Prostate gland (tissue), 2 donors: ENCODE measurements around the gene TMEM131L. TPM values are rescaled to one million over a fixed set of nuclear protein-coding genes. Genes with fewer than 3 reads are reported as not detected.

Experiments used
- DNase-seq: peaks from one replicate; pipeline ENCODE4 v3.0.0-alpha.2; 2019; ENCODE audit warnings: low spot score
- H3K27ac ChIP-seq, 2 donors: fragments of 200-600 bp; sonication (generic); 2 replicates each; pipeline ENCODE4 v1.5.1; 2017 to 2019
- H3K27me3 ChIP-seq: fragments of 200-600 bp; sonication (generic); replicated peaks from 2 replicates; pipeline ENCODE4 v1.5.1; 2019; ENCODE audit not compliant: insufficient read depth
- H3K36me3 ChIP-seq, 2 donors: fragments of 200-600 bp; sonication (generic); 1 replicate in 1 of 2; 2 replicates in 1 of 2; pipeline versions ENCODE4 v1.5.1 to v1.8.1; 2017 to 2019
- H3K4me1 ChIP-seq: fragments of 200-600 bp; sonication (generic); replicated peaks from 2 replicates; pipeline ENCODE4 v1.5.1; 2019
- H3K4me3 ChIP-seq, 2 donors: fragments of 200-600 bp; sonication (generic); 2 replicates each; pipeline ENCODE4 v1.5.1; 2017 to 2019
- H3K9me3 ChIP-seq: fragments of 200-600 bp; sonication (generic); 2 replicates; pipeline ENCODE4 v1.5.1; 2017
- CTCF ChIP-seq, 4 experiments: fragments of 200-600 bp in 2 of 4; fragments of 450-650 bp in 2 of 4; sonication (generic) in 2 of 4; IDR thresholded peaks; 1 replicate in 3 of 4; 2 replicates in 1 of 4; pipeline ENCODE4 v1.5.1; 2016 to 2019; ENCODE audit warnings: antibody characterized with exemption in 4 of 4, mild to moderate bottlenecking in 2 of 4, moderate library complexity in 2 of 4
- POLR2A ChIP-seq: fragments of 450-650 bp; IDR thresholded peaks from one replicate; pipeline ENCODE4 v1.6.1; 2016; ENCODE audit warnings: antibody characterized with exemption, mild to moderate bottlenecking
- POLR2AphosphoS5 ChIP-seq: sonication (generic); formaldehyde crosslinking; IDR thresholded peaks from one replicate; pipeline ENCODE4 v1.6.1; 2017; ENCODE audit warnings: antibody characterized with exemption
- WGBS: methylation state at CpG from one replicate; pipeline ENCODE4 v1.1.5; 2018; 5-methylcytosine and 5-hydroxymethylcytosine counted together
- intact Hi-C: fragments of 100-400 bp; cut with DNase I; formaldehyde crosslinking; loops from one replicate; pipeline ENCODE4 v1.14.2; 2022
- total RNA-seq, 2 donors: library from RNA; depleted of rRNA; stranded (reverse); fragments of >200 nt; gene quantifications; one replicate each; pipeline ENCODE4 v1.1.0, GENCODE V29; 2016

Gene TMEM131L
- total RNA-seq, 2 donors from 2014 or later: 9.3 to 12.5 TPM

DNA sequence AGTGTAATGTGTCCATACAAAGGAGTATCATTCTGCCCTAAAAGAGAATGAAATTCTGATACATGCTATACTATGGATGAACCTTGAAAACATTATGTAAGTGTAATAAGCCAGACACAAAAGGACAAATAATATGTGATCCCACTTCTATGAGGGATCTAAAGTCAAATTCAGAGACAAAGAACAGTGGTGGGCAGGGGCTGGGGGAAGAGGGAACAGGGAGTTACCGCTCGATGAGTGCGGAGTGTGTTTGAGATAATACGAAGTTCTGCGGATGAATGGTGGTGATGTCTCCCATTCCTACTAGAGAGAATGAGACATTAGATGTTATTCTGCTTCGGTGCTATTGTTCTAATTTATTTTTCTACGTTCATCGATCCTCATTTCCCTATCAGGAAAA is 171.9 kb downstream of the TMEM131L start:
- Histone ChIP-seq H3K4me1 (no peaks in the 10 kb centered on the region), H3K27me3 (no peaks in the 10 kb centered on the region), H3K36me3 (no peaks in the 10 kb centered on the region), H3K4me3 (no peak overlapping the region), H3K9me3 (no peaks in the 10 kb centered on the region), H3K27ac (no peak overlapping the region)
- DNase-seq: no peak
- WGBS: 92% methylated on average over 8 of the region's 8 CpGs
- no peak for TF ChIP-seq POLR2A
- intact Hi-C loops: loop anchor here (10.0 kb wide), 1 partner anchor 433 kb away; the partner anchor contains the start of gene TRIM2

- no peaks in the 10 kb centered on the region for H3K9me3 ChIP-seq
- no peak for DNase-seq
- H3K27me3 ChIP-seq: no peaks in the 10 kb centered on the region
- H3K36me3 ChIP-seq: no peaks in the 10 kb centered on the region
- H3K4me3 ChIP-seq: no peak overlapping the region
- no peak overlapping the region for H3K27ac ChIP-seq
- 93% methylated on average over 3 of the region's 3 CpGs for WGBS
- TF ChIP-seq POLR2AphosphoS5: no peak
- no peaks in the 10 kb centered on the region for H3K4me1 ChIP-seq
- intact Hi-C loops: loop anchor here (10.0 kb wide), 1 partner anchor 434 kb away; the partner anchor contains the start of gene TRIM2
Observed at GRCh38 chr4:153638999-153639398, 172.8 kb downstream of the TMEM131L start.

GRCh38 chr4:153639833-153640802 is 174.0 kb downstream of the TMEM131L start:
- no peak for TF ChIP-seq POLR2AphosphoS5
- TF ChIP-seq POLR2A: no peak
- TF ChIP-seq CTCF (IDR thresholded peaks at IDR 0.05): no peak
- H3K9me3 ChIP-seq: no peaks in the 10 kb centered on the region
- H3K27ac ChIP-seq: no peak overlapping the region
- intact Hi-C loops: loop anchor here (5.0 to 10.0 kb wide), 2 partner anchors 435 to 498 kb away; partner anchors contain the start of gene TRIM2
- no peak overlapping the region for H3K4me3 ChIP-seq
- WGBS: 82% methylated on average over 23 of the region's 23 CpGs
- no peaks in the 10 kb centered on the region for H3K4me1 ChIP-seq
- DNase-seq: no peak
- no peaks in the 10 kb centered on the region for H3K27me3 ChIP-seq
- no peaks in the 10 kb centered on the region for H3K36me3 ChIP-seq

GRCh38 chr4:153641532-153641931 is 175.4 kb downstream of the TMEM131L start:
- WGBS: 85% methylated on average over 7 of the region's 7 CpGs
- TF ChIP-seq POLR2A (no peak), POLR2AphosphoS5 (no peak), CTCF (IDR thresholded peaks at IDR 0.05) (no peak)
- no peak for DNase-seq
- H3K9me3 ChIP-seq: no peaks in the 10 kb centered on the region
- intact Hi-C loops: loop anchor here (5.0 kb wide), 1 partner anchor 499 kb away; no protein-coding TSS in a partner anchor
- H3K27me3 ChIP-seq: no peaks in the 10 kb centered on the region
- H3K27ac ChIP-seq: no peak overlapping the region
- no peaks in the 10 kb centered on the region for H3K36me3 ChIP-seq
- no peak overlapping the region for H3K4me3 ChIP-seq
- no peaks in the 10 kb centered on the region for H3K4me1 ChIP-seq

GRCh38 chr4:153643406-153644383 is 177.5 kb downstream of the TMEM131L start:
- no peak overlapping the region for H3K27ac ChIP-seq
- no peaks in the 10 kb centered on the region for H3K36me3 ChIP-seq
- H3K9me3 ChIP-seq: no peaks in the 10 kb centered on the region
- WGBS: 74% methylated on average over 9 of the region's 9 CpGs
- TF ChIP-seq POLR2A (no peak), CTCF (IDR thresholded peaks at IDR 0.05) (peak in 3 of 4 experiments; percentile 33 to 67 (median 54)), POLR2AphosphoS5 (peak; percentile 31)
- H3K27me3 ChIP-seq: no peaks in the 10 kb centered on the region
- intact Hi-C loops: loop anchor here (5.0 kb wide), 1 partner anchor 501 kb away; no protein-coding TSS in a partner anchor
- no peak for DNase-seq
- no peaks in the 10 kb centered on the region for H3K4me1 ChIP-seq
- H3K4me3 ChIP-seq: no peak overlapping the region
